ENCODE measurements around the gene GALNT4. TPM values are rescaled to one million over a fixed set of nuclear protein-coding genes. Genes with fewer than 3 reads are reported as not detected.

Gene GALNT4
- total RNA-seq = 10.7 and 14.3 TPM in 2 replicates

GRCh38 chr12:89524541-89525304 is at the start of gene GALNT4:
TSS of gene GALNT4 (minus strand) at chr12:89524796. CDS start at chr12:89524549, 247 bp downstream.

DNA sequence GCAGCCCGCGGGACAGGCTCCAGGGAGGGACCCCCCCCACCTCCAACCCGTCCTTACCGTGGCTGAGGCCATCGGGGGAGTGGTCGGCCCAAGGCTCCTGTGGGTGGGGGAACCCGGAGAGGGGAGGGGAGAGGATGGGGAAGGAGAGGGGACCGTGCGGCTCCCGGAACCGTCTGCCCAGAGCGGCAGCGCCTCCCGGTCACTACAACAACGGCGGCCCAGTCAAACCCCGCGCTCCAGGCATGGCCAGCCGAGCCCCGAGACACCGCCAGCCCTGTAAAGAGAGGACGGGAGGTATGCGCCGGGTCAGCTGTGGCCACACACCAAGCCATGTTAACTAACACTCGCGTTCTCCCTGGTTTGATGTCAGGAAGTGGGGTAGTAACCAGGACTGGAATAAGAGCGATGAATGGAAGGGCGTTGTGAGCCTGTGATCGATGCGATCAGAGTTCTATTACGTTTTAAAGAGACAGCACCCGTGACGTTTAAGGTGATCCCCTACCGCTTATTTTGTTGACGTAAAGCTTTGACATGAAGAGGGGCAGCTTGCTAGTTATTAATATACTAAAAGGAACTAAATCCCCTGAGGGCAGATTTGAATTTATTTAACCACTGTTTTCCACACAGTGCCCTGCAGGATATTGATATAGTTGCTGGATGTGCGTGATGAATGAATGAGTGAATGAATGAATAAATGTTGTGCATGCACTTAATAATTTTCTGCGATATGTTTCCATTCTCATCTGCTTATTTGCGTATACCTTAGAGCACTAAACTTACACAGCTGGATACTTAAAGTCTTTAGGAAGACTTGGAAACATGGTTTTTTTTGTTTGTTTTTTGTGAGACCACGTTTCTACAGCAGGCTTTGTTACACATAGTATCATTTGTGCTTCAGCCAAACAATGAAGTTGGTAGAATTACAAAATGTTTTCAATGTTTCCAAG is 1.5 kb upstream of the GALNT4 start, which contains the start of gene POC1B:
Gene POC1B (minus strand): TSS at position 224 of the 947 bp plus-strand sequence. CDS start 152 bp downstream, at position 72.

Other genes starting within 250 kb of the GALNT4 start
- gene DUSP6, start 172.3 kb downstream of the GALNT4 start, total RNA-seq = 48.1 and 68.9 TPM in 2 replicates
- gene POC1B, start 1.3 kb upstream of the GALNT4 start, total RNA-seq = 12.8 and 15.4 TPM in 2 replicates
- 43.1 and 85.6 TPM in 2 replicates for gene ATP2B1, start 184.0 kb upstream of the GALNT4 start, total RNA-seq

Data from smooth muscle cell of the pulmonary artery (primary cell).